Stomach (tissue), 4 donors: ENCODE data around the gene REPS1.

Source experiments
- EP300 ChIP-seq: sonication (generic); formaldehyde crosslinking; IDR thresholded peaks from one replicate; pipeline ENCODE4 v1.6.1; 2017; ENCODE audit warnings: antibody characterized with exemption
- POLR2A ChIP-seq, 4 donors: fragments of 450-650 bp; IDR thresholded peaks; one replicate each; pipeline ENCODE4 v1.6.1; 2016; ENCODE audit warnings: antibody characterized with exemption in 4 of 4, control low read depth in 2 of 4, mild to moderate bottlenecking in 1 of 4, moderate library complexity in 1 of 4
- TF ChIP-seq, protein P1 (sequence below), 7 experiments: fragments of 450-650 bp in 4 of 7; fragments of 200-600 bp in 3 of 7; sonication (generic) in 3 of 7; IDR thresholded peaks; one replicate each; pipeline ENCODE4 v1.5.1; 2016 to 2019; ENCODE audit warnings: antibody characterized with exemption in 7 of 7, control low read depth in 2 of 7, mild to moderate bottlenecking in 1 of 7

DNA sequence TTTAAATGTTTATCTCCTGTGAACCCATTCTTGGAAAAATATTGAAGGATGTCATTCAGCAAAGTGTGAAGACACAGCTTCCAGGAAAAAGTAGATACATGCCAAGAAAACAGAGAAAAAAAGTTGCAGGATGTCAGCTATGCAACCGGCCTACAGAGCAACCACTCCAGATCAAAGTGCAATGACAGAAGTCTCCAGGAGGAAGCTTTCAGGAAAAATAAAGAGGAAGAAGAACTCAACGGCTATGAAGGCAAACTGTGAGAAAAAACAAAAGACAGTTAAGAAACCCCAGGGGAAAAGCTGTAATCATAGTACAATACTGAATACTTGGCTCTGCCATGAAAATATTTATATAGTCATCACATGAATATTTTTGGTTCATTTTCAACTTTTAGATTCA, 30.6 kb downstream of the REPS1 start:
- TF ChIP-seq, protein P1, sequence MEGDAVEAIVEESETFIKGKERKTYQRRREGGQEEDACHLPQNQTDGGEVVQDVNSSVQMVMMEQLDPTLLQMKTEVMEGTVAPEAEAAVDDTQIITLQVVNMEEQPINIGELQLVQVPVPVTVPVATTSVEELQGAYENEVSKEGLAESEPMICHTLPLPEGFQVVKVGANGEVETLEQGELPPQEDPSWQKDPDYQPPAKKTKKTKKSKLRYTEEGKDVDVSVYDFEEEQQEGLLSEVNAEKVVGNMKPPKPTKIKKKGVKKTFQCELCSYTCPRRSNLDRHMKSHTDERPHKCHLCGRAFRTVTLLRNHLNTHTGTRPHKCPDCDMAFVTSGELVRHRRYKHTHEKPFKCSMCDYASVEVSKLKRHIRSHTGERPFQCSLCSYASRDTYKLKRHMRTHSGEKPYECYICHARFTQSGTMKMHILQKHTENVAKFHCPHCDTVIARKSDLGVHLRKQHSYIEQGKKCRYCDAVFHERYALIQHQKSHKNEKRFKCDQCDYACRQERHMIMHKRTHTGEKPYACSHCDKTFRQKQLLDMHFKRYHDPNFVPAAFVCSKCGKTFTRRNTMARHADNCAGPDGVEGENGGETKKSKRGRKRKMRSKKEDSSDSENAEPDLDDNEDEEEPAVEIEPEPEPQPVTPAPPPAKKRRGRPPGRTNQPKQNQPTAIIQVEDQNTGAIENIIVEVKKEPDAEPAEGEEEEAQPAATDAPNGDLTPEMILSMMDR (IDR thresholded peaks at IDR 0.05) = no peak
- TF ChIP-seq POLR2A (IDR thresholded peaks at IDR 0.05) = no peak
- no peak for TF ChIP-seq EP300
